ENCODE measurements around the gene ZW10.

The ZW10 gene

GRCh38 chr11:113694390-113694789 is 79.1 kb downstream of the ZW10 start:
- Histone ChIP-seq H3K4me2 (ENCODE audit: insufficient read depth, low read length) (no peak overlapping the region), H3K4me3 (ENCODE audit: low read depth in 1 of 2, low read length in 2 of 2) (no peak overlapping the region), H3K9me3 (ENCODE audit: insufficient read depth, low read length, severe bottlenecking) (no peaks in the 10 kb centered on the region), H3K27ac (ENCODE audit: low read length) (no peak overlapping the region), H3K4me1 (ENCODE audit: insufficient read depth, low read length) (no peaks in the 10 kb centered on the region), H3K36me3 (ENCODE audit: insufficient read depth, low read length) (no peaks in the 10 kb centered on the region), H4K20me1 (ENCODE audit: insufficient read depth, low read length) (no peaks in the 10 kb centered on the region), H3K9ac (ENCODE audit: low read depth, low read length) (no peak overlapping the region), H3K79me2 (ENCODE audit: insufficient read depth, low read length) (no peaks in the 10 kb centered on the region), H2AFZ (ENCODE audit: low read depth, low read length) (no peak overlapping the region), H3K27me3 (ENCODE audit: insufficient read depth, low read length, poor library complexity) (no peaks in the 10 kb centered on the region)
- DNase-seq, result no peak
- no peak for TF ChIP-seq CTCF (IDR thresholded peaks at IDR 0.05; ENCODE audit: borderline replicate concordance, extremely low read depth, low read length, poor library complexity, severe bottlenecking)
- ATAC-seq (ENCODE audit: insufficient read depth, low read depth), result no peak

GRCh38 chr11:113693030-113693429 is 80.5 kb downstream of the ZW10 start:
- Histone ChIP-seq H3K36me3 (ENCODE audit: insufficient read depth, low read length) (no peaks in the 10 kb centered on the region), H3K4me2 (ENCODE audit: insufficient read depth, low read length) (no peak overlapping the region), H3K27me3 (ENCODE audit: insufficient read depth, low read length, poor library complexity) (no peaks in the 10 kb centered on the region), H2AFZ (ENCODE audit: low read depth, low read length) (no peak overlapping the region), H3K4me1 (ENCODE audit: insufficient read depth, low read length) (no peaks in the 10 kb centered on the region), H3K79me2 (ENCODE audit: insufficient read depth, low read length) (no peaks in the 10 kb centered on the region), H3K9me3 (ENCODE audit: insufficient read depth, low read length, severe bottlenecking) (no peaks in the 10 kb centered on the region), H3K27ac (ENCODE audit: low read length) (no peak overlapping the region), H3K9ac (ENCODE audit: low read depth, low read length) (no peak overlapping the region), H4K20me1 (ENCODE audit: insufficient read depth, low read length) (no peaks in the 10 kb centered on the region), H3K4me3 (ENCODE audit: low read depth in 1 of 2, low read length in 2 of 2) (no peak overlapping the region)
- ATAC-seq (ENCODE audit: insufficient read depth, low read depth) (no peak), DNase-seq (no peak)
- no peak for TF ChIP-seq EZH2 (IDR thresholded peaks at IDR 0.05; ENCODE audit: borderline replicate concordance, low read depth, low read length, severe bottlenecking)
- TF ChIP-seq CTCF (IDR thresholded peaks at IDR 0.05; ENCODE audit: borderline replicate concordance, extremely low read depth, low read length, poor library complexity, severe bottlenecking), result no peak

GRCh38 chr11:113690619-113691569 is 82.6 kb downstream of the ZW10 start:
- Histone ChIP-seq H3K4me1 (ENCODE audit: insufficient read depth, low read length) (no peaks in the 10 kb centered on the region), H3K27ac (ENCODE audit: low read length) (no peak overlapping the region), H3K4me2 (ENCODE audit: insufficient read depth, low read length) (no peak overlapping the region), H2AFZ (ENCODE audit: low read depth, low read length) (no peak overlapping the region), H3K36me3 (ENCODE audit: insufficient read depth, low read length) (no peaks in the 10 kb centered on the region), H3K79me2 (ENCODE audit: insufficient read depth, low read length) (no peaks in the 10 kb centered on the region), H3K4me3 (ENCODE audit: low read depth in 1 of 2, low read length in 2 of 2) (no peak overlapping the region), H3K27me3 (ENCODE audit: insufficient read depth, low read length, poor library complexity) (no peaks in the 10 kb centered on the region), H4K20me1 (ENCODE audit: insufficient read depth, low read length) (no peaks in the 10 kb centered on the region), H3K9me3 (ENCODE audit: insufficient read depth, low read length, severe bottlenecking) (no peaks in the 10 kb centered on the region), H3K9ac (ENCODE audit: low read depth, low read length) (no peak overlapping the region)
- TF ChIP-seq EZH2 (IDR thresholded peaks at IDR 0.05; ENCODE audit: borderline replicate concordance, low read depth, low read length, severe bottlenecking) (no peak), CTCF (IDR thresholded peaks at IDR 0.05; ENCODE audit: borderline replicate concordance, extremely low read depth, low read length, poor library complexity, severe bottlenecking) (peak; percentile 64)
- peak; percentile 10 for DNase-seq
- ATAC-seq (ENCODE audit: insufficient read depth, low read depth), result peak; percentile 48; the same call in 1 of the 3 replicates

Data from DND-41 (cell line).